Transverse colon (tissue), 4 donors: ENCODE measurements around the gene PAQR7. TPM values are rescaled to one million over a fixed set of nuclear protein-coding genes. Genes with fewer than 3 reads are reported as not detected.

Experiments used
- DNase-seq: peaks from one replicate; pipeline ENCODE4 v3.0.0-alpha.2; 2019
- H3K27ac ChIP-seq, 4 donors: fragments of 200-600 bp; sonication (generic); 2 replicates each; pipeline ENCODE4 v1.5.1; 2016 to 2018; ENCODE audit warnings: inconsistent platforms in 4 of 4
- H3K27me3 ChIP-seq: fragments of 200-600 bp; sonication (generic); 2 replicates; pipeline ENCODE4 v1.5.1; 2017; ENCODE audit warnings: inconsistent platforms
- H3K36me3 ChIP-seq, 4 donors: fragments of 200-600 bp; sonication (generic); 2 replicates each; pipeline ENCODE4 v1.5.1; 2017 to 2019; ENCODE audit warnings: inconsistent platforms in 4 of 4
- H3K4me1 ChIP-seq, 4 donors: fragments of 200-600 bp; sonication (generic); 2 replicates each; pipeline ENCODE4 v1.5.1; 2017 to 2020; ENCODE audit warnings: inconsistent platforms in 4 of 4
- H3K4me3 ChIP-seq, 4 donors: fragments of 200-600 bp; sonication (generic); 1 replicate in 1 of 4; 2 replicates in 3 of 4; pipeline versions ENCODE4 v1.5.1 to v1.6.1; 2017 to 2019; ENCODE audit warnings: inconsistent platforms in 4 of 4
- H3K9me3 ChIP-seq, 2 donors: fragments of 200-600 bp; sonication (generic); 2 replicates each; pipeline ENCODE4 v1.5.1; 2017 to 2019; ENCODE audit warnings: inconsistent platforms in 2 of 2
- CTCF ChIP-seq, 5 experiments: fragments of 200-600 bp in 3 of 5; fragments of 450-650 bp in 2 of 5; sonication (generic) in 3 of 5; IDR thresholded peaks; 1 replicate in 2 of 5; 2 replicates in 3 of 5; pipeline ENCODE4 v1.5.1; 2016 to 2017; ENCODE audit warnings: antibody characterized with exemption in 5 of 5, inconsistent platforms in 3 of 5, mild to moderate bottlenecking in 2 of 5, moderate library complexity in 1 of 5
- EP300 ChIP-seq: sonication (generic); formaldehyde crosslinking; IDR thresholded peaks from one replicate; pipeline ENCODE4 v1.6.1; 2017; ENCODE audit warnings: antibody characterized with exemption, low read depth
- POLR2A ChIP-seq: fragments of 450-650 bp; IDR thresholded peaks from one replicate; pipeline ENCODE4 v1.6.1; 2016; ENCODE audit warnings: antibody characterized with exemption, mild to moderate bottlenecking, moderate library complexity
- POLR2AphosphoS5 ChIP-seq, 3 donors: sonication (generic); formaldehyde crosslinking; IDR thresholded peaks; one replicate each; pipeline ENCODE4 v1.6.1; 2016; ENCODE audit warnings: antibody characterized with exemption in 3 of 3
- WGBS, 2 donors: methylation state at CpG; one replicate each; pipeline ENCODE4 v1.1.5; 2018; ENCODE audit warnings: low coverage in 1 of 2; 5-methylcytosine and 5-hydroxymethylcytosine counted together
- in situ Hi-C, 4 donors: fragments of 200-750 bp; cut with MboI; loops; one replicate each; pipeline versions ENCODE4 v1.15.0 to v1.15.1; 2017; ENCODE audit warnings: low sequenced_read_pairs in 3 of 4, low pct_ligation_motif_present in 1 of 4, low pct_unique_long_range_greater_than_20kb in 1 of 4
- intact Hi-C: fragments of 100-400 bp; cut with DNase I; formaldehyde crosslinking; loops from one replicate; pipeline ENCODE4 v1.15.1; 2023; ENCODE audit warnings: low total_unique reads
- total RNA-seq, 4 donors: library from RNA; depleted of rRNA; stranded (reverse); fragments of >200 nt; gene quantifications; one replicate each; pipeline ENCODE4 v1.1.0, GENCODE V29; 2016

The PAQR7 gene
- total RNA-seq, 4 donors from 2014 or later, result 2.0 to 2.4 (median 2.4) TPM; not detected in 1

GRCh38 chr1:25895365-25895990 lies 20.0 kb upstream of the PAQR7 start:
- DNase-seq, result peak; percentile 92
- intact Hi-C loops, result no loop called here
- WGBS, 2 donors, result 16 to 20% methylated on average over 1 to 10 of the region's 12 CpGs
- peaks cover 0 to 8% (median 0%) of the 10 kb centered on the region in 4 donors for H3K36me3 ChIP-seq
- H3K27ac ChIP-seq, result peak overlapping the region in 1 of 4 donors; percentile 44
- H3K9me3 ChIP-seq, result no peaks in the 10 kb centered on the region
- no peaks in the 10 kb centered on the region for H3K27me3 ChIP-seq
- H3K4me1 ChIP-seq, result peaks cover 0 to 28% (median 8%) of the 10 kb centered on the region in 4 donors
- in situ Hi-C loops, result loop anchor here (5.0 to 10.0 kb wide), 3 partner anchors 102 to 109 kb away; partner anchors contain the start of gene PAFAH2 (in 1 of the 4)
- no peak overlapping the region for H3K4me3 ChIP-seq
- TF ChIP-seq CTCF (IDR thresholded peaks at IDR 0.05) (peak; percentile 97 to 100 (median 98)), POLR2AphosphoS5 (IDR thresholded peaks at IDR 0.05) (peak in 1 of 3 donors; percentile 20), EP300 (no peak), POLR2A (no peak)

DNA sequence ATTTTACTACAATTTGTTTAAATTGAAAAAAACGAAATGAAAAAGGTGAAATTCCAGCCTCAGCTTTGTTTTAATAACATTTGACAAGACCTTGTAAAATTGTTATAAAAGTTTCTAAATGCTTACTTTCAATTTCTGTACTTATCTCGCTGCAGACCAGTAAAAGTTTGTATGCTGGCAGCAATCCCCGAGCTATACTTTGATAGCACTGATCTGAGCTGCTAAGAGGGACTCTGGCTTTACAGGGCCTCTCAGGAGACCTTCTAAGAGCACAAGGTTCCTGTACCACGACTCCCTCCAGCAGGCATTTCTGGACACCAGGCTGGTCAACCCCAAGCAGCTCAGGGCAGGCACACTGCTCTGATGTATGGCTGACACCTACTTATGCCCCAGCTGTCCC lies 17.6 kb upstream of the PAQR7 start:
- in situ Hi-C loops, result loop anchor here in 1 of 4 donors (10.0 kb wide), 1 partner anchor 112 kb away; no protein-coding TSS in a partner anchor
- TF ChIP-seq POLR2A (no peak), CTCF (IDR thresholded peaks at IDR 0.05) (no peak), EP300 (no peak), POLR2AphosphoS5 (IDR thresholded peaks at IDR 0.05) (no peak)
- Histone ChIP-seq H3K27me3 (no peaks in the 10 kb centered on the region), H3K9me3 (no peaks in the 10 kb centered on the region), H3K36me3 (no peaks in the 10 kb centered on the region), H3K27ac (peak overlapping the region; percentile 72 to 80 (median 76)), H3K4me1 (peaks cover 5 to 38% (median 16%) of the 10 kb centered on the region in 4 donors), H3K4me3 (no peak overlapping the region)
- DNase-seq, result no peak
- intact Hi-C loops, result no loop called here
- WGBS, 2 donors, result 44 to 48% methylated on average over 2 to 4 of the region's 4 CpGs

GRCh38 chr1:25891606-25892005 lies 16.1 kb upstream of the PAQR7 start:
- in situ Hi-C loops, result loop anchor here in 1 of 4 donors (10.0 kb wide), 1 partner anchor 113 kb away; no protein-coding TSS in a partner anchor
- no peak for DNase-seq
- WGBS, 2 donors, result 82% methylated on average over 5 of the region's 5 CpGs; no CpG with 5 or more reads in 1 of the 2 donors
- H3K4me1 ChIP-seq, result peaks cover 5 to 38% (median 16%) of the 10 kb centered on the region in 4 donors
- peak overlapping the region; percentile 54 to 80 (median 76) for H3K27ac ChIP-seq
- H3K27me3 ChIP-seq, result no peaks in the 10 kb centered on the region
- no peaks in the 10 kb centered on the region for H3K36me3 ChIP-seq
- TF ChIP-seq POLR2AphosphoS5 (IDR thresholded peaks at IDR 0.05) (no peak), POLR2A (no peak), EP300 (no peak), CTCF (IDR thresholded peaks at IDR 0.05) (no peak)
- no peak overlapping the region for H3K4me3 ChIP-seq
- H3K9me3 ChIP-seq, result no peaks in the 10 kb centered on the region
- intact Hi-C loops, result no loop called here

GRCh38 chr1:25890239-25891034 lies 14.9 kb upstream of the PAQR7 start:
- no peak for TF ChIP-seq EP300
- peak in 2 of 3 donors; percentile 11 to 52 for TF ChIP-seq POLR2AphosphoS5 (IDR thresholded peaks at IDR 0.05)
- peak; percentile 29 for TF ChIP-seq POLR2A
- 48 to 51% methylated on average over 8 to 10 of the region's 10 CpGs for WGBS, 2 donors
- in situ Hi-C loops (loop anchor here in 1 of 4 donors (10.0 kb wide), 1 partner anchor 114 kb away; no protein-coding TSS in a partner anchor), intact Hi-C loops (no loop called here)
- H3K4me1 ChIP-seq, result peaks cover 5 to 34% (median 14%) of the 10 kb centered on the region in 4 donors
- H3K36me3 ChIP-seq, result no peaks in the 10 kb centered on the region
- no peak overlapping the region for H3K4me3 ChIP-seq
- DNase-seq, result peak; percentile 75
- no peaks in the 10 kb centered on the region for H3K9me3 ChIP-seq
- no peaks in the 10 kb centered on the region for H3K27me3 ChIP-seq
- peak overlapping the region; percentile 60 to 74 (median 69) for H3K27ac ChIP-seq
